GM18870 (cell line): ENCODE results near the gene INSL3.
"Not testable (repeated sequence)": the region's sequence is repeated elsewhere in the genome, so short reads cannot be mapped to it uniquely, and the experiment has no call there.

Experiments used
- ATAC-seq: cut with Tn5 transposase; IDR thresholded peaks from one replicate; pipeline ENCODE4 v1.9.1; 2021; ENCODE audit warnings: moderate library complexity; ENCODE audit not compliant: unreplicated experiment

The INSL3 gene

GRCh38 chr19:17790059-17790780 is 31.1 kb downstream of the INSL3 start:
- ATAC-seq = no peak

GRCh38 chr19:17788632-17789031 is 32.7 kb downstream of the INSL3 start:
- no peak for ATAC-seq

DNA sequence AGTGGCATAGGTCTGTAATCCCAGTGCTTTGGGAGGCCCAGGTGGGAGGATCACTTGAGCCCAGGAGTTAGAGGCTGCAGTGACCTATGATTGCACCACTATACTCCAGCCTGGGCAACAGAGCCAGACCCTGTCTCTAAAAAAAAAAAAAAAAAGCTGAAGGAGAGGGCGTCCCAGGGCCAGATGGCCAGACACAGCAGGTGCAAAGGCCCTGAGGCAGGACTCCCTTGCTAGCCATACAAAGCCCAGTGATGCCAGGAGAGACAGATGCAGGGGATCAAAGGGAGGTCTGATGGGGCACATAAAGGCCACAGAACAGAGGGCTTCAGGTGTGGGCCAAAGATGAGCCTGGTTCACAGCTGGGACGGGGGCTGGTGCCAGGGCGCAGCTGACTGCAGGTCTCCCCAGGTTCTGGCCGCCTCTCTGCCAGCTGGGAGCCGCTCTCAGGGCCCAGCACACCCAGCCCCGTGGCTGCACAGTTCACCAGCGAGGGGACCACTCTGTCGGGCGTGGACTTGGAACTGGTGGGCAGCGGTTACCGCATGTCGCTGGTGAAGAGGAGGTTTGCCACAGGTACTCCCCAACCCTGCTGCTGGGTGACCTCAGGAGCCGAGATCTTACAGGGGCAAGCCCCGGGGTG is 33.9 kb downstream of the INSL3 start:
- ATAC-seq = no peak

GRCh38 chr19:17784201-17785008 is 36.9 kb downstream of the INSL3 start:
- no peak for ATAC-seq

DNA sequence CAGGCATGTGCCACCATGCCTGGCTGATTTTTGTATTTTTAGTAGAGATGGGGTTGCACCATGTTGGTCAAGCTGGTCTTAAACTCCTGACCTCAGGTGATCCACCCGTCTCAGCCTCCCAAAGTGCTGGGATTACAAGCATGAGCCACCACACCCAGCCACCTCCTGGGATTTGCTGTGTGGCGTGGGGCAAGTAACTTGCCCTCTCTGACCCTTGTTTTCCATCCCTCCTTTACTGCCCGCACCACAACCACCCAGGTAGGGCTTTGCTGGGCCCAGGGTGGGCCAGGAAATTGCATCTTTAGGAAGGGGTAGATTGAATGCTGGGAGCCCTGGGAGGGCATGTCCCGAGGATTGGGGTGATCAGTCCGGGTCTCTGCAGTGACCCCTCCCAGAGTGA is 37.6 kb downstream of the INSL3 start:
- ATAC-seq = not testable (repeated sequence)

DNA sequence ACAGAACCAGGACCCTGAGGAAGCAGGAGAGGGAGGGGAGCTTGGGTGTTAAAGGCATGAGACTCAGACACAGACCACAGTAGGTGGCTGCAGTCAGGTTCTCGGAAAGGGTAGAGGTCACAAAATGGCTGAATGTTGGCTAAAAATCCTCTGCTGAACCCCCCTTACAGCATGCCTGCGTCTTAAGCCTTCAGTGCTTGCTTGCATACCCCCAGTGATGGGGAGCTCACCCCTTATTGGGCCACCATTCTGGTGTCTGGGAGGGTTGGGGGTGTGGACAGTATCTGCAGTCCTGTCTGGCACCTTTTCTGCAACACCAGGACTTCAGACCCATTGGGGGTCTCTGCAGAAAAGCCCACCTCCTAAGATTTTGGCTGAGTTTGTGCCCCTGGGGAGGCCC is 40.5 kb downstream of the INSL3 start:
- no peak for ATAC-seq

DNA sequence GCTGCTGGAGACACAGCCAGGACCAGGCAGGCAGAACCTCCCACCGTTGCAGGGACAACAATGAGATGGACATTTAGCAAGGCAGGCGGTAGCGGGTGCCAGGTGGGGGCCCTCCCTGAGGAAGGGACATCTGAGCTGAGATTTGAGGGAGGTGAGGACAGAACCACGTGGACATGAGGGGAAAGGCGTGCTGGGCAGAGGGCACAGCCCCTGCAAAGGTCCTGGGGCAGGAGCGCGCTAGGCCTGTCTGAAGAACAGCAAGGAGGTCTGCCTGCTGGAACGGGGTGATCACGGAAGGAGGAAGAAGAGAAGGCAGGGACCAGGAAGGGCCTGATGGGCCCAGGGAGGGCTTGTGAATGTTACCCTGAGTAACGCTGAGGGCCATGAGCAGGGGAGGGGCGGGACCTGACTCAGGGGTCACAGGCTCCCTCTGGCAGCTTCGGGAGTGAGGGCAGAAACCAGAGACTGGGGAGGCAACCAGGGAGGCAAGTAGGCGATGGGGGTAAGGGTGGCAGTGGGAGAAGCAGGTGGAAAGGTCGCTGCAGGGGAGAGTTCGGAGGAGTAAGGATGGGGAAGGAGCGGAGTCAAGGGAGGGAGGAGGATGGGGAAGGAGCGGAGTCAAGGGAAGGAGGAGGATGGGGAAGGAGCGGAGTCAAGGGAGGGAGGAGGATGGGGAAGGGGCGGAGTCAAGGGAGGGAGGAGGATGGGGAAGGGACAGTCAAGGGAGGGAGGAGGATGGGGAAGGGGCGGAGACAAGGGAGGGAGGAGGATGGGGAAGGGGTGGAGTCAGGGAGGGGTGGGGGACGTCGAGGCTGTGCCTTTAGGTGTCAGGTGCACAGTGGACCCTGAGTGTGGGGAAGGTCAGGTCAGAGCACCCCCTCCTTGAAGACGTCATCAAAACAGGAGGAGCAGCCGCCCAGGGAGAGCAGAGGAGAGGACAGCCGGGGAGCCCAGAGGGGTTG is 42.1 kb downstream of the INSL3 start:
- no peak for ATAC-seq

DNA sequence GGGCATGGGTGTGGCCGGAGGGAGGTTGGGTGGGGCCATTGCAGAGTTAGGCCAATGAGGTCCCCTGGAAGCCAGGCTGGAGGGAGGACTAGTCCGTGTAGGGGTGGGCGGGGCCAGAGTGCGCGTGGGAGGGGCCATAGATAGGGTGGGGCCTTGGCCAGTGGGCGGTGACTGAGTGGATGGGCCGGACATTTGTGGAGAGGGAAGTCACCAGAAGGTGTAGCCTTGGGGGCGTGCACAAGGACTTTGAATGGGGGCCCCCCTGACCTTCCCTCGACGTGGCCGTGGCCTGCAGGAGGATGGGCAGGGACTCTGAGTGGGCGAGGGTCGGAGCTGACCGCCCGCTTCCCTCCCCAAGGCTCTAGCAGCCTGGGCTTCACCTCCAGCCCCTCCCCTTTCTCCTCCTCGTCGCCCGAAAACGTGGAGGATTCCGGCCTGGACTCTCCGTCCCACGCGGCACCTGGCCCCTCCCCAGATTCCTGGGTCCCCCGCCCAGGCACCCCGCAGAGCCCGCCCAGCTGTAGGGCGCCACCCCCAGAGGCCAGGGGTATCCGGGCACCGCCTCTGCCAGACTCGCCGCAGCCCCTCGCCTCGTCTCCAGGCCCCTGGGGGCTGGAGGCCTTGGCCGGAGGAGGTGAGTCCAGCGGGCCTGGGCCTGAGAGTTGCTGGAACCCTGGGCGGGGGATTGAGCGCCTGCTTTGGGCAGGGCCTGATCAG is 42.9 kb downstream of the INSL3 start:
- no peak for ATAC-seq

- ATAC-seq = not testable (repeated sequence)
These were observed 43.5 kb downstream of the INSL3 start for GRCh38 chr19:17777840-17778239.

DNA sequence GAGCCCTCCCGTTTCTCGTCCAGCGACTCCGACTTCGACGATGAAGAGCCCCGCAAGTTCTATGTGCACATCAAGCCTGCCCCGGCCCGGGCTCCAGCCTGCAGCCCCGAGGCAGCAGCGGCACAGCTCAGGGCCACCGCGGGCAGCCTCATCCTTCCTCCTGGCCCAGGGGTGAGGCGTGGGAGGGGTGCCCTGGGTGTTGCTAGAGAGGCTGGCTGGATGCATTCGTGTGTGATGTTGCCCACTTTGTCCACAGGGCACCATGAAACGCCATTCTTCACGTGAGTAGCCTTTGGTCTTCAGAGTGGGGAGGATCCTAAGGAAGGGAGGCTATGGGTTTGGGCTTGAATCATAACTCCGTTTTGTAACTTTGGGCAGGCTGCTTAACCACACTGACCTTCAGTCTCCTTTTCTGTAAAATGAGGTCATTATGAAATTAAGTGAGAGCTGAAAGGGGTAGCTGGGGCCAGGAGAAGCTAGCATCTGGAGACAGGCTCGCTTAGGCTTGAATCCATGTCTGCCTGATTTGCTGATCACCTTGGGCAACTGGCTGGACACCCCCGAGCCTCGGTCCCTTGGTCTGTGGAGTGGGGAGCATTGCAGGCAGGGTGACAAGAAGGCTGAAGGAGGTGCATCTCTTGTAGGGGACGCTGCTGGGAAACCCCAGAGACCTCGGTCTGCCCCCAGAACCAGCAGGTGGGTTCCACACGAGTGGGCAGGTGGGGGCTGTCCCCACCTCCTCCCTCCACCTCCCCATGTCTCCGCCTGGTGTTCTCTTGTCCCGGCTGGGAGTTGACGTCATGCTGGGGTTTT is 45.1 kb downstream of the INSL3 start:
- ATAC-seq = peak; percentile 66

DNA sequence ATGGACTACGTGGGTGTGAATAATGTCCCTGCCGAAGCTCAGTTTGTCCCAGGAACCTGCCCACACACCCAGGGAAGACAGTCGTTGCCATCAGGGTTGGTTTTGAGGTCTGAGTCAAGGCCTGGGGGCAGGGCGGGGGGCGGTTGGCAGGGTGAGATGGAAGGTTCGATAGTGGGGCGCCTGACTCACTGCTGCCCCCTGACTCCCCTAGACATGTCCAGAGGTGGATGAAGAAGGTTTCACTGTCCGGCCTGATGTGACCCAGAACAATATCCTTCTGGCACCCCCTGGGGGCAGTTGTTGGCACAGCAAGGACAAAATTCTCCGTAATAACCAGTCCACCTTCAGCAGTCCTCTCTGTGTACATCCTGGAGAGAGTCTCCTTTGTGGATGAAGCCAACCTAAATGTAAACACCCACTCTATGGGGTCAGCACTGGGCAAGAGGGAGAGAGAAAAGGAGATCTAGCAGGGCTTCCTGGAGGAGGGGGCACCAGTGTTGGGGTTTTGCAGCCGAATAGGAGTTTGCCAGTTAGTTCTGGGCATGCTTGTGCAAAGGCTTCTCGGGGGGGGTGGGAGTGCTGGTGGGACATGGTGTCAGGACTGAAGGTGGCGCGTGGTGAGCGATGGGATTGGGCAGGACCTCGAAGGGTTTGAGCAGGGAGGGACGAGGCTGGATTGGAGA is 45.9 kb downstream of the INSL3 start:
- no peak for ATAC-seq

GRCh38 chr19:17772172-17772571 is 49.1 kb downstream of the INSL3 start:
- ATAC-seq = no peak

DNA sequence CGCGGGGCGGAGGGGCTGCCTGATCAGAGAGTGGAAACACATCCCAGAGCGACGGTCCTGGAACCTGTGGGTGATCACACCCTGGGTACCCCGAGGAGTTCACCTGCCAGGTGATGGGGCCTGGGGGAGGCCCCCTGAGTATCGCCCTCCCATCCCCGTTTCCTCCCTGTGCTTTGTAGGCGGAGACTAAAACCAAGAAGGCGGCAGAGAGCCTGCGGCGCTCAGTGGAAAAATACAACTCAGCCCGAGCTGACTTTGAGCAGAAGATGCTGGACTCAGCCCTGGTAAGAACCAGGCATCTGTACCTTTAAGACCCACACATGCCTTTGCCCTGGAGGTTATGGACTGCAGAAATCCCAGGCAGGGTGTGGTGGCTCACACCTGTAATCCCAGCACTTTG is 50.7 kb downstream of the INSL3 start:
- ATAC-seq = no peak

DNA sequence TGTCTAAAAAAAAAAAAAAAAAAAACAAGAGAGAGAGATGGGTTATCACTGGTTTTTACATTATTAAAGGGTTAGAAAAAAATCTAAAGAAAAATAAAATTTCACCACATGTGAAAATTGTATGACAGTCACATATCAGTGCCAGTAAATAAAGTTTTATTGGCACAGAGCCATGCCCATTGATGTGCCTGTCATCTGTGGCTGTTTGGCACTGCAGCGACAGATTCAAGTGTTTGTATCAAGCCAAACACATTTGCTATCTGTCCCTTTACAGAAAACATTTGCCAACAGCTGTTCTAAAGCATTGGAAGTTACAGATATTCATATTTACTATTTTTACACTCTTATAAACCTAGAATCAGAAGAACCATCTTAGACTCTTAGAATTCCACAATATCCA is 53.8 kb downstream of the INSL3 start:
- no peak for ATAC-seq

GRCh38 chr19:17766543-17767131 is 54.7 kb downstream of the INSL3 start:
- no peak for ATAC-seq
